ENCODE data around the gene HOMER2.

The HOMER2 gene

GRCh38 chr15:82852941-82853561 lies 99.5 kb downstream of the HOMER2 start:
- FAIRE-seq (no peak), DNase-seq (ENCODE audit: insufficient read length, low spot score) (no peak)
- no peak for TF ChIP-seq CTCF (IDR thresholded peaks at IDR 0.05; ENCODE audit: insufficient read depth, missing control alignments)

DNA sequence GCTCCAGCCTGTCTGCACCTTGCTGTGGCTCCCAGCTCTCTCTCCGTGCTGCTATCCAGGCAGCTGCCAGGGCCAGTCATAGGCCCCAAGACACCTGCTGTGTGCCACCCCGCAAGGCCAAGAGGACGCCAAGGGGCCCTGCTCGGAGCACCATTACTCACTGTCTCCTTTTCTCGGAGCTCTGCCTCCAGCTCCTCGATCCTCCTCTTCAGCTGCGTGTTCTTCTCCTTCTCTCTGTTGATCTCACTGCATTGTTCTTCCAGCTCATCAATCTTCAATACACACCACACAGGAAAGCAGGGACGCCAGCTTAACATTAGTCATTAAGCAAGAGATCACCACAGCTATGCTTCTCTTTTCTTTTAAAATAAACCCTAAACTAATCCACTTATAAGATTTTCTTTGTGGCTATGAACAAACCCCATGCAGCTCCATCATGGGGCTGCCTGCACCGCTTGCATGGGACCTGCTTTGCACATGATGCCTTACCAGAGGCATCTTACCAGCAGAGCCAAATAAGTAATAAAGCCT lies 100.5 kb downstream of the HOMER2 start:
- FAIRE-seq: no peak
- no peak for DNase-seq (ENCODE audit: insufficient read length, low spot score)
- no peak for TF ChIP-seq CTCF (IDR thresholded peaks at IDR 0.05; ENCODE audit: insufficient read depth, missing control alignments)

DNA sequence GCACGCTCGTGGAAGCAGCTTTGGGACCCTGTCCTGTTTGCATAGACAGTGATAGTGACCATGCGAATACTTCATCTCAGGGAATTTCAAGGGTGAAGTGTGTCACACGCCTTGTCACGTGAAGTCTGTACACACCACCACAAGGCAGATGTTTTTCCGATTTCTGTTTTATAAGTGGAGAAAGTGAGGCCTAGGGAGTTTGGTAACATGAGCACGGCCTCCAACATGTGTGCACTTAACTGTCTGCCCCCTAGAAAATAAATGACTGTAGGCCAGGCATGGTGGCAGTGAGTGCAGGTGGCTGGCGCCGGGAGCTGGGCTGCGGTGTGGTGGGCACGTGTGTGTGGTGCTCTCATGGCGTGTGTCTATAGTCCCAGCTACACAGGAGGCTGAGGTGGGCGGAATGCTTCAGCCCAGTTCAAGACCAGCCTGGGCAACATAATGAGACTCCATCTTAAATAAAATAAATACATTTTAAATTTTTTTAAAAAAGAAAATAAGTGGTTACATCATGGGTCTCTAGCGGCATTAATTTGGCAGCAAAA lies 101.1 kb downstream of the HOMER2 start:
- FAIRE-seq (no peak), DNase-seq (ENCODE audit: insufficient read length, low spot score) (no peak)
- TF ChIP-seq CTCF (IDR thresholded peaks at IDR 0.05; ENCODE audit: insufficient read depth, missing control alignments): no peak

DNA sequence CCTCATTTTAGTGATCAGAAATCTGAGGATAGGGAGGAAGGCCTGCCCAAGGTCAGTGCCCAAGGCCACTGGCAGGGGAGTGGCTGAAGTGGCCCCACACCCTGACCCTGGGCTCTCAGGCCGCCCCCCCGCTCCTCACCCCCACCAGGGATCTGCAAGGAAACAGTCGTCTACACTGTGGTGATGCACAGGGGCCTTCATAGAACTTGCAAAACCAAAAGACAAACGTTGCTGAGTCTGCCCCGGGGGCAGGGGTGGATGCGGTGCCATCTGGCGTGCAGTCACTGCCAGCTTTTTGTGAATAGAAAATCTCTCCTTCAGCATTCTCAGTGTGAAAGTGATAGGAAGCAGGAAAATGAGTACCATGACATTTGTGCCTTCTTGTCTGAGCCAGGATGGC lies 101.8 kb downstream of the HOMER2 start:
- no peak for TF ChIP-seq CTCF (IDR thresholded peaks at IDR 0.05; ENCODE audit: insufficient read depth, missing control alignments)
- no peak for FAIRE-seq
- no peak for DNase-seq (ENCODE audit: insufficient read length, low spot score)

DNA sequence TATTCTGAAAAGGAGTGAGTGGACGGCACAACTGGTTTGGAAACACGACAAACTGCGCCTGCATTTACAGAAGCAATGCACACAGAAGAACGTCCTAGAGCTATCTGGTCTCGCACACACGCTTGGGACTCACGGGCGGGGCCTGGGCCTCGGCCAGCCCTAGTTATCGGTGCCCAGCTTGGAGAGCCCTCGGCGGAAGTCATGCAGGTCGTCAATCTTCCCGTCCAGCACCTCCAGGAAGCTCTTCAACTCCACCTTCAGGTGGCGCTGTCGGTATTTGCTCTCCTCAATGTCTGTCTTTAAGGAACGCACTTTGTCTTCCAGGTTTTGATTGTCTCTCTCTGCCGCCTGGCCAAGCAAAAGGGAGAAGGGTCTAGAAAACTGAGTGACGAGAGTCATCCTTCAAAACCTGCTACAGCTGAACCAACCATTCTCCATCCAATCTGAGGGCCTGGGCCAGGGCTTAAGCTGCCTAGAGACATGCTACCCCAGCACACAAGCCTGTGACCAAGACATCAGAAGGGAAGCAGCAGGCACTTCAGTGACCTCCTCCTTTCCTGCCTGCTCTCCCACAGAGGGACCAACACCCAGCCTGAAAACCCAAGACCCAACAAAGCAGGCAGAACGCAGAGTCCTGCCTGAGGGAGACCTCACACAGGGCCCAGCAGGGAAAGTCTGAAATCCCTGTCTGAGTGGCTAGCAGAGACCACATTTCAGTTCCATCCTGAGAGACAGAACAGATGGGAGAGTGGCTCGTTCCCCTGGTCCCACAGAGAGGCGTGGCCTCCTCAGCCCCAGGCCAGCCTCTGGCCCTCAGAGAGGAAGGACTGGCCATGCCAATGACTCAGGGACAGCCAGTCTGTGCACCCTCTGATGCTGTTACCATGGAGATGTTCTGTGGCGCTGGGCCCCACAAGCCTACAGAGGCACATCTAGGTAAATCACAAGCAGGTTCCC lies 102.7 kb downstream of the HOMER2 start:
- TF ChIP-seq CTCF (IDR thresholded peaks at IDR 0.05; ENCODE audit: insufficient read depth, missing control alignments): peak; percentile 85
- DNase-seq (ENCODE audit: insufficient read length, low spot score) (no peak), FAIRE-seq (no peak)

DNA sequence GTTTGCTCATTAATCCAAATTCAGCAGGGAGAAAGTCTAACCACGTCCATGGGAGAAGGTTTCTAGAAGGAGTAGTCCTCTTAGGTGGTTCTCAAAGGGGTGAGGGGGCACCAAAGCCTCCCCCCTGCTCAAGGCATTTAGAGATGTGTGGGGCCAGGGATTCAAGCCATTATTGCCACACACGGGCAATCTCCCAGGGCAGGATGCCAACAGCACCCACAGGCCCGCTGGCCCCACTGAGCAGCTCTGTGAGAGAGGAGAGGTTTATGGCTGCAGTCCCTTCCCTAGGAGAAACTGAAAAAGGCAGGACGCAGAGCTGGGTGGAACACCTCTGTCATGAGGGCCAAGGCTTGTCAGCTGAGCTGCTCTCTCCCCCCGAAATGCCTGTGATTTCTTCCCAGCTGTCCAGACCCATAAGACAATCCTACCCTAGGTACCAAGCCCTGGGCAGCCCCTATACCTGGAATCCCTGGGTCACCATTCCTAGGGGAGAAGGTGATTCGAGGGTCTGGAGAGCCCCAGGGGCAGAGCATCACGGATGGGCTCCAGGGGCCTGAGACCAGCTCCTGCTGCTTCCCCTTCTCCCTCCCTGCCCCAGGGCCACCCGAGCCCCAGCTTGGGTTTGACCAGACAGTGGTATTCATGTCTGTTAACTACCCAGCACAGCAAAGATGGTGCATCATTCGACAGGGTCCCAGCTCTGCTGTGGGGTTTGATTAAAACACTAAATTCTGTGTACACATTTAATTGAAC lies 104.1 kb downstream of the HOMER2 start:
- DNase-seq (ENCODE audit: insufficient read length, low spot score) (no peak), FAIRE-seq (no peak)
- no peak for TF ChIP-seq CTCF (IDR thresholded peaks at IDR 0.05; ENCODE audit: insufficient read depth, missing control alignments)

Measured in D721Med (cell line).